IPS-NIHi11 (cell line): ENCODE measurements around the gene SOX1.

Experiments
- DNase-seq: peaks from one replicate; pipeline ENCODE4 v3.0.0; 2012; ENCODE audit warnings: mixed read lengths, low spot score

Gene SOX1

GRCh38 chr13:112058941-112059340 lies 8.0 kb upstream of the SOX1 start:
- no peak for DNase-seq

DNA sequence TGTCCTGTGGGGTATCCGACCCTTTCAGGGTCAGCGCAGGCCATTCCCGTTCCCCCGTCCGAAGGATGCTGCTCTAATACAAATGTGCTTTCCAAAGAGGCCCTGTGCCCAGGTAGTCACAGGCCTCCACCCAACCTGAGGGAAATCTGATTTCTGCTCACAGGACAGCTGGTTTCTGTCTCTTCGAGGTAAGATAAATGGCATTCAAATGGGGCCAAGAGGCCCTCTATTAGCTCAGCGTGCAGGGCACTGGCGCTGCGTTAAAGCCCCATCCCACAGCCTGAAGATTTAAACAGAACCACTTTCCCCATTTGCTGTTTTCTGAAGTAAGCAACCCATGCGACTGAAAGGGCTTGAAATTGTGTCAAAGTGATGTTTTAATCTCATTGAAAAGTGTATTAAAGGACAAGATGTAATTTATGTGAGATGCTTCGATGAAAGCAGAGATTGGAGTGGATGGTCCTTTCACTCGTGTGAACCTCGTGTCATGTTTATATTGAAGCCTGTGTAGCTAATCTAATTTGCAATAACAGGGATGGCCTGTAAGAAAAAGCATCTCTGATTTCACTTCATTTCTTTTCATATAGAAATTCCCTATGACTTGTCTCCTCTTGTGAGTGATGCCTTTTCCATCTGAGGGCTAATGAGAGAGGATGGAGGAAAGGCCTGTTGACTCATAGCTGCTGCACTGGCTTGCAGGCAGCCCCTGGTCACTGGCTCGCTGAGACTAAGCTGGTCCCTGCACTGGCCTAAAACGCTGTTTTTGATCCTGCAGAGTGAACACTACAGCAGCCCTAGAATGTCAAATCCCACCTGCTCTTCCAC lies 7.3 kb upstream of the SOX1 start:
- no peak for DNase-seq

DNA sequence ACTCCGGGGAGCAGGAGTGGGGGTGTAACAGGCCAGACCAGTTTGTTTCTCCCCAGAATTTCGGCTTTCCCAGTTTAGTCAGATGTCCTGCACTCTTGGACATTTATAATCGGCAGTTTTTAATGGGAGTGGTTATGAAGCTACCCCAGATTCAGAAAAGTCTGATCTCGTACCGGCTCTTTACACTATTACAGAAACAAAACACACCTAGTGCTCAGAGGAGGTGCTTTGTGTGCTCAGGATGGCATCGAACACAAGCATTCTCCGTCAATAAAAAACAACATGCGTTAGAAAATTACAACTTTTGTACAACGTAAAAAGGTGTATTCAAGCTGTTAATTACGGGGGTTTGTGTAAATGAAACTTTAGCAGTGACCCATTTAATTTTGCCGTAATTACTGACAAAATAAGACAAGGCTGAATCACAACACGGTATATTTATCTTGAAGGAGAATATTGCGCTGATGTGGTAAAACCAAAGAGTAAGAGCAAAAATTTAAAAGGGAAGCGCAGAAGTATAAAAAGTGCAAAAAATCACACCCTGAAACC lies 6.6 kb upstream of the SOX1 start:
- DNase-seq, result no peak

GRCh38 chr13:112060899-112061366 lies 6.0 kb upstream of the SOX1 start:
- no peak for DNase-seq

GRCh38 chr13:112061367-112062061 lies 5.4 kb upstream of the SOX1 start:
- no peak for DNase-seq

DNA sequence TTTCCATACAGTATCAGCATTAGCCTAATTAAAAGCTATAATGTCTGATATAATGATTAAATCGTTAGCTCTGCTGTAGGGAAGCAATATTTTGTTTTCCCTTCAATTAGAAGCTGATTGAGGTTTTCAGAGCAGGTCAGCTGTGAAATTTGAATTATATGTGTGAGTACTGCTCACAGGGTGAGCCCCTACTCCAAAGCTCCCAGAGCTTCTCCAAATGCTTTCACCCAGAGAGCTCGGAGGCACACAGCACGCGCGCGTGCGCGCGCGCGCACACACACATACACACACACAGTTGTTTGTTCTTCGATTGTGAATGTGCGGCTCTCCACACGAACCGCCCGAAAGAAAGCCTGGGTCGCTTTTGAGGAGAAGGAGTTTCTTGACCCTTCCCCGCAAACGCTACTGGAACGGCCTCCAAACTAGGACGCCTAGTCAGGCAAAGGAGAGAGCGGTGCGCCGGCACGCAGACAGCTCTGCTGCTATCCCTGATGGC lies 4.8 kb upstream of the SOX1 start:
- DNase-seq, result no peak

GRCh38 chr13:112062571-112063570 lies 4.1 kb upstream of the SOX1 start:
- peak; percentile 62 for DNase-seq

DNA sequence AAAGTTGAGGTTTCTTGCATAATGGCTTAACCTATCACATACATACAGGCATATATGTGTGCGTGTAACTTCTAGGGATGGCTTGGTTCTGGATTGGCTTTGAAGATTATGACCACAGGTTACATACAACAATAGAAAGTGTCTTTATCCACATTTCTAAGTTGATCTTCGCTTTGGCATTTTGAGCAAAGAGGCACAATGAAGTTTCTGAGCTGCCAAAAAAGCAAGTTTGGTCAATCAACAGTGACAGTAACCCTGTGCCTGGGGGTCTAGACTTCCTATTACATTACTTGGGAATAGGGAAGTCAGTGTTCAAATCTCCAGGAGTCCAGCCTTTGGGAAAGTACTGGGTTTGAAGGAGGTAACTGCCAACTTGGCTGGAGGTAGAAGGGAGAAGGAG lies 3.1 kb upstream of the SOX1 start:
- DNase-seq, result no peak

DNA sequence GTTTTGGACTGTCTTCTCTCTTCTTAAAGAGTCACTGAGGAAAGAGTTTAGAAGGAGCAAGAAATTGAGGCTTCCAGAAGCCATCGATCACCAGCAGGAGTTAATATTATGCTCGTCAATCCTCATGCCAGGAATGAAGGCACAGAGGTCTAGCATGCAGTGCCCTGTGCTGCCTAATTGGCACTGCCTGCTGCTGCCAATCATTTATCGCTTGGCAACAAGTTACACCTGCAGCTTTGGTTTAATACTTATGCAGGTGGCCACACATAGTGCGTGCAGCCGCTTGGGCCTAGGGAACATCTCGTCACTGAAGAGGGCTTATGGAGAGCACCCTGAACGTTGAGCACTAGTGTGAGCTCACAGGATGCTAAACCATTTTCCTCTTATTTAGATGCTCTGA lies 2.7 kb upstream of the SOX1 start:
- no peak for DNase-seq

- no peak for DNase-seq
These were observed 1.5 kb upstream of the SOX1 start for GRCh38 chr13:112065521-112065866.

- no peak for DNase-seq
These were observed 904 bp upstream of the SOX1 start for GRCh38 chr13:112065867-112066623.

- peak; percentile 60 for DNase-seq
These were observed 335 bp upstream of the SOX1 start for GRCh38 chr13:112066624-112067004.

GRCh38 chr13:112067871-112068539 lies 1.1 kb downstream of the SOX1 start:
- DNase-seq, result no peak

GRCh38 chr13:112068540-112069060 lies 1.7 kb downstream of the SOX1 start:
- DNase-seq, result no peak

DNA sequence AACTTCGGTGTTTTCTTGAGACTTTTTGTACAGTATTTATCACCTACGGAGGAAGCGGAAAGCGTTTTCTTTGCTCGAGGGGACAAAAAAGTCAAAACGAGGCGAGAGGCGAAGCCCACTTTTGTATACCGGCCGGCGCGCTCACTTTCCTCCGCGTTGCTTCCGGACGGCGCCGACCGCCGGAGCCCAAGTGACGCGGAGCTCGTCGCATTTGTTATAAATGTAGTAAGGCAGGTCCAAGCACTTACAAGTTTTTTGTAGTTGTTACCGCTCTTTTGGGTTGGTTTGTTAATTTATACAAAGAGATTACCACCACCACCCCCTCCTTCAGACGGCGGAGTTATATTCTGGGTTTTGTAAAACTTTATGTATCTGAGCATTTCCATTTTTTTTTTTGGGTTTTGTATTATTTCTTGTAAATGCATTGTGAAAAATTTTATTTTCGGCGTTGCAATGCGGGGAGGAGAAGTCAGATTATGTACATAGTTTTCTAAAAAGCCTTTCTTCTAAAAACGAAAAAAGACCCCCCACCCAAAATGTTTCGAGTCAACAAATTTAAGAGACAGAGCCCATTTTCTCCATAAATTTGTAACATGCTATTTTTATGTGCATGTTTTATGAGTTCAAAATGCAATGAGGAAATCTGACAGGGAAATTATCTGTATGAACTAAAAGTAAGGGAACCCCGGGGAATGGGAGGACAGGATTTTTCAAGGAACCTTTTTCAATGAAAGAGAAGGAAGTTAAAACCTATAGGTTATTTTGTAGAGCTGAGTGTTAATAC lies 2.3 kb downstream of the SOX1 start:
- no peak for DNase-seq

GRCh38 chr13:112069845-112070251 lies 2.9 kb downstream of the SOX1 start:
- no peak for DNase-seq

DNA sequence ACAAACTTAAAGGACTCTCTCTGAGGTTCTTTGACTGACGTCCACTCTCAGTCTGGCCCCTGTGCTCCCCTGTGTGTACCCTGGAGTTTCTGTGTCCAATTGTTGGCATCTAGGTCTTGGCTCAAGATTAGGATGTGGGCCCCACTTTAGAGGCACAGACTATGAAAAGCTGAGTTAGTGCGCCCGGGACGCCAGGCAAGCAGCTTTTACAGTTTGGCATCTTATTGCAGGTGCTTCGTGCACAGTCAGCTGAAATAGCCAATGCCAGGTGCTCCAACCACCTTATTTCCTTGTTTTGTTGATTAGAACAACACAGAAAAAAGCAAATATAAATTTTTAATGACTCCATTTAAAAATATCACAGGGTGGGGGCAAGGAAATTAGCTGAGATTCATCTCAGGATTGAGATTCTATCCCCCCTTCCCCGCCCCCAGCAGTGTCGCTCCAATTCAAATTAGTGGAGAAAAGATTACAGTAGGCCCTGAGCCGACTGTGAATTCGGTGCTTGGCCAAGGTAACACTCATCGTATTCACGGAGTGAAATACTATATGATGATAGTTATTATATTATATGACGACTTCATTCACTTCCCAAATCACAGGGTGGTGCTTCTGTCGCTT lies 4.3 kb downstream of the SOX1 start:
- no peak for DNase-seq

DNA sequence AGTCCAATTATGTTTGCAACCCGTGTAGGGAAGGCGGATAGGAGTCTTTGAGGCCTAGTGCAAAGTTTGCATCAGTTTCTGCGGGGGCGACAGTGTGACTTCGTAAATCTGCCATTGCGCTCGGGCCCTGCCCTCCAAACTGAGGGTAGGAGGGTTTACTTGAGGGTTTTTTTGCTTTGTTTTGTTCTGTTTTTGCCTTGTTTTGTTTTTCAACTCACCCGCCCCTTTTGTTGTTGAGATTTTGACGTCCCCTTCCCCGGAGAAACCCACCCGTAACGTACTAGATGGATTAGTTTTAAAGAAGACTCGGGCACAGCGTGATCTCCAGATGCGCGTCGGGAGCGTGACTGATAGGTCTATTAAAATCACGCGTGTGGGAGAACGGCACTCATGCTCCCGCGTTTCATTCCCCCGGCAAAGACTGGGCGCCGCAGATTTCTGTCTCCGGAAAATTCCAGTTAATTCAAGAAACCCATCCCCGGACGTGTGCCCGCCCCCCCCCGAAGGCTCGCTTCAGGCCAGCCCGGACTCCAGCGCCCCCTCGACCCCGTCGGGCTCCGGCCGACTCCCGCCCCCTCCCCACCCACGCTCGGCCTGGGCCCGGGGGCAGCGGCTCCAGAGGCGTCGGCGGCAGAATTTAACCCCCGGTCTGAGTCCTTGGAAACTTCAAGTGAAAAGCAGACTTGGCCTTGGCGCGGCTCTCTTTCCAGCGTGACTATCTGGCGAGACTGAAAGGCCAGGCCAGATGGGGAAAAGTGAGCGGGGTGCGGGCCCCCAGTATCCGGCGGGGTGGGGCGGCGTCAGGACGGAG lies 5.0 kb downstream of the SOX1 start:
- DNase-seq, result no peak
